H9 (cell line): ENCODE results near the gene SLC25A4. TPM values are rescaled to one million over a fixed set of nuclear protein-coding genes. Genes with fewer than 3 reads are reported as not detected.

Experiments used
- DNase-seq: peaks from one replicate; pipeline ENCODE4 v3.0.0-alpha.2; 2017
- H2AFZ ChIP-seq: one replicate; pipeline ENCODE4 v1.6.1; 2013; ENCODE audit warnings: mild to moderate bottlenecking, low read length, control low read depth, moderate library complexity
- H2AK5ac ChIP-seq: 2 replicates; pipeline ENCODE4 v1.6.1; 2013; ENCODE audit warnings: low read length, control low read depth, mixed read lengths; ENCODE audit not compliant: insufficient read length
- H2BK120ac ChIP-seq: one replicate; pipeline ENCODE4 v1.6.1; 2013; ENCODE audit warnings: low read depth, mild to moderate bottlenecking, low read length, control low read depth, inconsistent platforms; ENCODE audit not compliant: poor library complexity, severe bottlenecking
- H2BK12ac ChIP-seq: 2 replicates; pipeline ENCODE4 v1.6.1; 2013; ENCODE audit warnings: low read length, control low read depth, mixed read lengths, low read depth; ENCODE audit not compliant: insufficient read length
- H2BK15ac ChIP-seq: 2 replicates; pipeline ENCODE4 v1.6.1; 2013; ENCODE audit warnings: low read depth, low read length, control low read depth
- H2BK20ac ChIP-seq: one replicate; pipeline ENCODE4 v1.6.1; 2013; ENCODE audit warnings: low read depth, mild to moderate bottlenecking, low read length, control low read depth, inconsistent platforms; ENCODE audit not compliant: poor library complexity, severe bottlenecking
- H2BK5ac ChIP-seq: 2 replicates; pipeline ENCODE4 v1.6.1; 2013; ENCODE audit warnings: low read length, control low read depth, mixed read lengths; ENCODE audit not compliant: insufficient read length
- H3K14ac ChIP-seq: 2 replicates; pipeline ENCODE4 v1.6.1; 2013; ENCODE audit warnings: low read length, control low read depth; ENCODE audit not compliant: insufficient read depth
- H3K18ac ChIP-seq: 2 replicates; pipeline ENCODE4 v1.6.1; 2013; ENCODE audit warnings: low read depth, mild to moderate bottlenecking, mixed read lengths, low read length, control low read depth; ENCODE audit not compliant: insufficient read length
- H3K23ac ChIP-seq: 2 replicates; pipeline ENCODE4 v1.6.1; 2013; ENCODE audit warnings: low read length, control low read depth, mixed read lengths, low read depth; ENCODE audit not compliant: insufficient read length
- H3K23me2 ChIP-seq: 2 replicates; pipeline ENCODE4 v1.6.1; 2013; ENCODE audit warnings: low read depth, mild to moderate bottlenecking, mixed read lengths, low read length, control low read depth; ENCODE audit not compliant: insufficient read length, poor library complexity, severe bottlenecking
- H3K27ac ChIP-seq: 2 replicates; pipeline ENCODE4 v1.5.1; 2013; ENCODE audit warnings: low read length, control low read depth, mixed read lengths, low read depth; ENCODE audit not compliant: insufficient read length
- H3K27me3 ChIP-seq: 2 replicates; pipeline ENCODE4 v1.6.1; 2013; ENCODE audit warnings: low read length, control low read depth, inconsistent platforms; ENCODE audit not compliant: insufficient read depth
- H3K4ac ChIP-seq: 2 replicates; pipeline ENCODE4 v1.6.1; 2013; ENCODE audit warnings: low read depth, mild to moderate bottlenecking, control low read depth, inconsistent platforms, low read length, moderate library complexity
- H3K4me1 ChIP-seq: 2 replicates; pipeline ENCODE4 v1.6.1; 2013; ENCODE audit warnings: low read length, control low read depth, inconsistent platforms; ENCODE audit not compliant: insufficient read depth
- H3K4me2 ChIP-seq: 2 replicates; pipeline ENCODE4 v1.6.1; 2013; ENCODE audit warnings: low read length, control low read depth, mixed read lengths; ENCODE audit not compliant: insufficient read length, insufficient read depth
- H3K56ac ChIP-seq: 2 replicates; pipeline ENCODE4 v1.6.1; 2013; ENCODE audit warnings: low read depth, mild to moderate bottlenecking, mixed read lengths, low read length, control low read depth; ENCODE audit not compliant: insufficient read length
- H3K79me1 ChIP-seq: 2 replicates; pipeline ENCODE4 v1.6.1; 2013; ENCODE audit warnings: low read depth, mild to moderate bottlenecking, moderate library complexity, low read length, control low read depth, inconsistent platforms; ENCODE audit not compliant: insufficient read depth, poor library complexity, severe bottlenecking
- H3K79me2 ChIP-seq: 2 replicates; pipeline ENCODE4 v1.6.1; 2013; ENCODE audit warnings: low read length, control low read depth, inconsistent platforms; ENCODE audit not compliant: insufficient read depth
- H3K9ac ChIP-seq: 2 replicates; pipeline ENCODE4 v1.6.1; 2013; ENCODE audit warnings: low read length, control low read depth, mixed read lengths; ENCODE audit not compliant: insufficient read length; ENCODE audit errors: extremely low read depth
- H3K9me3 ChIP-seq: one replicate; pipeline ENCODE4 v1.6.1; 2013; ENCODE audit warnings: low read depth, low read length, inconsistent platforms; ENCODE audit not compliant: control insufficient read depth
- H3T11ph ChIP-seq: one replicate; pipeline ENCODE4 v1.6.1; 2013; ENCODE audit warnings: mild to moderate bottlenecking, low read length, control low read depth, inconsistent platforms
- H4K20me1 ChIP-seq: one replicate; pipeline ENCODE4 v1.6.1; 2013; ENCODE audit not compliant: control insufficient read depth, insufficient read length, insufficient read depth
- H4K5ac ChIP-seq: 2 replicates; pipeline ENCODE4 v1.6.1; 2013; ENCODE audit warnings: low read depth, mild to moderate bottlenecking, mixed read lengths, low read length, control low read depth; ENCODE audit not compliant: insufficient read length
- H4K8ac ChIP-seq: replicated peaks from 2 replicates; pipeline ENCODE4 v1.6.1; 2013; ENCODE audit warnings: low read length, control low read depth, mixed read lengths, low read depth; ENCODE audit not compliant: insufficient read length
- H4K91ac ChIP-seq: 2 replicates; pipeline ENCODE4 v1.6.1; 2013; ENCODE audit warnings: low read depth, mild to moderate bottlenecking, moderate library complexity, mixed read lengths, low read length, control low read depth; ENCODE audit not compliant: insufficient read length
- H3K27ac Mint-ChIP-seq, 3 experiments: 2 replicates in 2 of 3; 3 replicates in 1 of 3; pipeline ENCODE4 v1.8.0; 2020 to 2021; ENCODE audit warnings: mixed read lengths in 3 of 3, mild to moderate bottlenecking in 1 of 3, moderate library complexity in 1 of 3
- H3K27me3 Mint-ChIP-seq: 2 replicates; pipeline ENCODE4 v1.8.0; 2021; ENCODE audit warnings: low read depth, mild to moderate bottlenecking, moderate library complexity, mixed read lengths
- H3K36me3 Mint-ChIP-seq, 3 experiments: 2 replicates in 2 of 3; 3 replicates in 1 of 3; pipeline ENCODE4 v1.8.0; 2020 to 2021; ENCODE audit warnings: low read depth in 3 of 3, mixed read lengths in 3 of 3; ENCODE audit not compliant: insufficient read depth in 1 of 3
- H3K4me1 Mint-ChIP-seq, 2 experiments: 2 replicates each; pipeline ENCODE4 v1.8.0; 2020; ENCODE audit warnings: mixed read lengths in 2 of 2
- H3K4me3 Mint-ChIP-seq, 2 experiments: 2 replicates in 1 of 2; 3 replicates in 1 of 2; pipeline ENCODE4 v1.8.0; 2020 to 2021; ENCODE audit warnings: mild to moderate bottlenecking in 2 of 2, mixed read lengths in 2 of 2, moderate library complexity in 1 of 2
- H3K9me3 Mint-ChIP-seq, 2 experiments: 2 replicates in 1 of 2; 3 replicates in 1 of 2; pipeline ENCODE4 v1.8.0; 2020; ENCODE audit warnings: mild to moderate bottlenecking in 2 of 2, mixed read lengths in 2 of 2, moderate library complexity in 1 of 2
- WGBS: extraction: QIAGEN DNeasy Blood & Tissue Kit; methylation state at CpG from one replicate; pipeline ENCODE4 v1.1.7; 2013; ENCODE audit warnings: missing lambda C conversion rate, low lambda C conversion rate, mixed read lengths; ENCODE audit not compliant: insufficient read length; ENCODE audit errors: extremely low coverage; 5-methylcytosine and 5-hydroxymethylcytosine counted together
- total RNA-seq: library from RNA; stranded (reverse); gene quantifications from 2 replicates; pipeline ENCODE4 v1.2.1, GENCODE V29; 2021
- TF ChIP-seq, protein P1 (sequence below): fragments of 200-600 bp; sonication (generic); conservative IDR thresholded peaks from 3 replicates; pipeline ENCODE4 v1.8.0; 2021; ENCODE audit warnings: antibody characterized with exemption, mild to moderate bottlenecking

SLC25A4 gene
- total RNA-seq, 1 experiment from 2014 or later, result 54.4 TPM

DNA sequence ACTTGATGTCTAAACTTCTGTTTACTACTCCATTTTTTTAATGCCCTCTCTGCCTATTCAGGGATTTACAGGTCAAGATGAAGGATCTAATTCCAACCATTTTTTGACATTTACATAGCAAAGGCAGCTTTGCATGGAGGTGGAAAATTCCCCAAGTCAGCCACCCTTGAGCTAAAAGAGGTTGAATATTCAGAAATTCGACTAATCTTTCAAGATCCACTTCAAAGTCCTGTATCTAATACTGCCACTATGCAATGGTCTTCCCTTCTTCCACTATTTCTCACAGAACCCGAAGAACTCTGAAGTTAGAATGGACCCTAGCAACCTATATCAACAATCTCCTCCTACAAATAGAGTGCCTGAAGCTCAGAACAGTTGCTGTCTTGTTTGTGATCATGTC lies 39.2 kb downstream of the SLC25A4 start:
- Histone ChIP-seq H3K4me1 (peaks cover 8% of the 10 kb centered on the region), H3K4ac (no peak overlapping the region), H2BK5ac (no peak overlapping the region), H4K8ac (no peak overlapping the region), H2AFZ (no peak overlapping the region), H3K23ac (no peak overlapping the region), H3K79me2 (peaks cover 2% of the 10 kb centered on the region; the same call in 1 of the 2 replicates), H3T11ph (no peak overlapping the region), H3K56ac (no peak overlapping the region), H2AK5ac (no peak overlapping the region), H3K23me2 (no peaks in the 10 kb centered on the region), H3K79me1 (peaks cover 4% of the 10 kb centered on the region), H4K20me1 (no peaks in the 10 kb centered on the region), H3K27me3 (no peaks in the 10 kb centered on the region), H4K5ac (no peak overlapping the region), H3K9ac (no peak overlapping the region), H3K18ac (no peak overlapping the region), H2BK120ac (no peak overlapping the region), H2BK20ac (no peak overlapping the region), H3K4me2 (no peak overlapping the region), H2BK15ac (no peak overlapping the region), H2BK12ac (no peak overlapping the region), H3K14ac (no peak overlapping the region), H4K91ac (no peak overlapping the region), H3K9me3 (no peaks in the 10 kb centered on the region), H3K27ac (no peak overlapping the region)
- TF ChIP-seq, protein P1, sequence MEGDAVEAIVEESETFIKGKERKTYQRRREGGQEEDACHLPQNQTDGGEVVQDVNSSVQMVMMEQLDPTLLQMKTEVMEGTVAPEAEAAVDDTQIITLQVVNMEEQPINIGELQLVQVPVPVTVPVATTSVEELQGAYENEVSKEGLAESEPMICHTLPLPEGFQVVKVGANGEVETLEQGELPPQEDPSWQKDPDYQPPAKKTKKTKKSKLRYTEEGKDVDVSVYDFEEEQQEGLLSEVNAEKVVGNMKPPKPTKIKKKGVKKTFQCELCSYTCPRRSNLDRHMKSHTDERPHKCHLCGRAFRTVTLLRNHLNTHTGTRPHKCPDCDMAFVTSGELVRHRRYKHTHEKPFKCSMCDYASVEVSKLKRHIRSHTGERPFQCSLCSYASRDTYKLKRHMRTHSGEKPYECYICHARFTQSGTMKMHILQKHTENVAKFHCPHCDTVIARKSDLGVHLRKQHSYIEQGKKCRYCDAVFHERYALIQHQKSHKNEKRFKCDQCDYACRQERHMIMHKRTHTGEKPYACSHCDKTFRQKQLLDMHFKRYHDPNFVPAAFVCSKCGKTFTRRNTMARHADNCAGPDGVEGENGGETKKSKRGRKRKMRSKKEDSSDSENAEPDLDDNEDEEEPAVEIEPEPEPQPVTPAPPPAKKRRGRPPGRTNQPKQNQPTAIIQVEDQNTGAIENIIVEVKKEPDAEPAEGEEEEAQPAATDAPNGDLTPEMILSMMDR, result no peak
- peak overlapping the region; percentile 15 to 63 (median 34); a peak in 4 of 7 replicates for H3K27ac Mint-ChIP-seq
- WGBS, result no CpG with 5 or more reads among the region's 2 CpGs
- H3K4me3 Mint-ChIP-seq, result no peak overlapping the region
- no peaks in the 10 kb centered on the region for H3K9me3 Mint-ChIP-seq
- no peaks in the 10 kb centered on the region for H3K27me3 Mint-ChIP-seq
- H3K4me1 Mint-ChIP-seq, result peaks cover 23 to 28% of the 10 kb centered on the region in 2 experiments
- peaks cover 0 to under 1% (median 0%) of the 10 kb centered on the region in 3 experiments; a peak in 2 of 7 replicates for H3K36me3 Mint-ChIP-seq
- no peak for DNase-seq
